Activated naive CD4-positive, alpha-beta T cell treated with Interleukin-2 at 50 U/mL for 16 hours (primary cell): ENCODE measurements around the gene SPACA4.

ENCODE experiments used
- DNase-seq: peaks from one replicate; pipeline ENCODE4 v3.0.0-alpha.2; 2020

Gene SPACA4

GRCh38 chr19:48598996-48599700 lies 7.4 kb upstream of the SPACA4 start:
- no peak for DNase-seq

GRCh38 chr19:48600679-48601417 lies 5.7 kb upstream of the SPACA4 start:
- no peak for DNase-seq

- no peak for DNase-seq
Observed at GRCh38 chr19:48603001-48603400, 3.5 kb upstream of the SPACA4 start.

GRCh38 chr19:48603449-48603848 lies 3.1 kb upstream of the SPACA4 start:
- no peak for DNase-seq

- no peak for DNase-seq
Observed at GRCh38 chr19:48603850-48604249, 2.7 kb upstream of the SPACA4 start.

- DNase-seq, result no peak
Observed at GRCh38 chr19:48607359-48607755, 815 bp downstream of the SPACA4 start.

GRCh38 chr19:48608798-48609263 lies 2.3 kb downstream of the SPACA4 start:
- DNase-seq, result peak; percentile 58

- no peak for DNase-seq
Observed at GRCh38 chr19:48609571-48610108, 3.1 kb downstream of the SPACA4 start.

GRCh38 chr19:48611872-48612271 lies 5.3 kb downstream of the SPACA4 start:
- DNase-seq, result no peak

GRCh38 chr19:48613024-48613851 lies 6.7 kb downstream of the SPACA4 start:
- no peak for DNase-seq

- DNase-seq, result peak; percentile 19
Observed at GRCh38 chr19:48613852-48614435, 7.4 kb downstream of the SPACA4 start.

GRCh38 chr19:48614436-48615230 lies 8.1 kb downstream of the SPACA4 start, which contains the start of gene FAM83E:
FAM83E (minus strand) TSS chr19:48615076; CDS start chr19:48613372, 1,704 bp downstream.
- DNase-seq, result peak; percentile 15

- no peak for DNase-seq
Observed at GRCh38 chr19:48615231-48616040, 8.9 kb downstream of the SPACA4 start.

- no peak for DNase-seq
Observed at GRCh38 chr19:48616041-48616436, 9.5 kb downstream of the SPACA4 start.

- no peak for DNase-seq
Observed at GRCh38 chr19:48616491-48617056, 10.0 kb downstream of the SPACA4 start.

- DNase-seq, result no peak
Observed at GRCh38 chr19:48617146-48617937, 10.8 kb downstream of the SPACA4 start.

- DNase-seq, result no peak
Observed at GRCh38 chr19:48618278-48618915, 11.9 kb downstream of the SPACA4 start.

- DNase-seq, result peak; percentile 96
Observed at GRCh38 chr19:48618916-48619691, 12.6 kb downstream of the SPACA4 start, which contains the start of the genes RPL18 and SPHK2. RPL18 (minus strand) TSS chr19:48619178; CDS start chr19:48619143, 35 bp downstream. SPHK2 (plus strand) TSS chr19:48619506; CDS start chr19:48620515, 1,009 bp downstream.
